Measurements from ENCODE around the gene FBXO11. TPM values are rescaled to one million over a fixed set of nuclear protein-coding genes. Genes with fewer than 3 reads are reported as not detected.

Gene FBXO11
- total RNA-seq, 4 donors from 2014 or later, result 37.3 to 53.8 (median 47.0) TPM

GRCh38 chr2:47777277-47777937, 128.9 kb downstream of the FBXO11 start:
- Histone ChIP-seq H3K36me3 (no peaks in the 10 kb centered on the region), H3K4me3 (no peak overlapping the region), H3K27me3 (no peaks in the 10 kb centered on the region), H3K9me3 (no peaks in the 10 kb centered on the region), H3K27ac (replicated peaks in 1 of 4) (no peak overlapping the region), H3K4me1 (peaks cover 0 to 6% (median 6%) of the 10 kb centered on the region in 4 donors)
- intact Hi-C loops (cut with DNase I), result no loop called here
- no peak for TF ChIP-seq POLR2AphosphoS5 (IDR thresholded peaks at IDR 0.05)
- no peak for TF ChIP-seq POLR2A (IDR thresholded peaks at IDR 0.05; ENCODE audit: low read depth)
- TF ChIP-seq CTCF (IDR thresholded peaks at IDR 0.05), result no peak
- no peak for TF ChIP-seq EP300 (IDR thresholded peaks at IDR 0.05)
- WGBS, result 90% methylated on average over 13 of the region's 13 CpGs
- no peak for DNase-seq (ENCODE audit: extremely low spot score)

GRCh38 chr2:47774567-47774966, 131.7 kb downstream of the FBXO11 start:
- Histone ChIP-seq H3K9me3 (peaks cover 0 to 6% (median 0%) of the 10 kb centered on the region in 4 donors), H3K4me3 (no peak overlapping the region), H3K36me3 (no peaks in the 10 kb centered on the region), H3K4me1 (no peaks in the 10 kb centered on the region), H3K27ac (replicated peaks in 1 of 4) (no peak overlapping the region), H3K27me3 (no peaks in the 10 kb centered on the region)
- TF ChIP-seq POLR2A (IDR thresholded peaks at IDR 0.05; ENCODE audit: low read depth) (no peak), CTCF (IDR thresholded peaks at IDR 0.05) (no peak), EP300 (IDR thresholded peaks at IDR 0.05) (no peak), POLR2AphosphoS5 (IDR thresholded peaks at IDR 0.05) (no peak)
- intact Hi-C loops (cut with DNase I), result no loop called here
- DNase-seq (ENCODE audit: extremely low spot score), result no peak

GRCh38 chr2:47772343-47772742, 134.0 kb downstream of the FBXO11 start:
- Histone ChIP-seq H3K4me3 (no peak overlapping the region), H3K9me3 (peaks cover 0 to 6% (median 0%) of the 10 kb centered on the region in 4 donors), H3K27me3 (peaks cover 0 to 7% (median 0%) of the 10 kb centered on the region in 4 donors), H3K36me3 (no peaks in the 10 kb centered on the region), H3K4me1 (peaks cover 0 to 7% (median 7%) of the 10 kb centered on the region in 4 donors), H3K27ac (replicated peaks in 1 of 4) (no peak overlapping the region)
- WGBS, result 93% methylated on average over 2 of the region's 2 CpGs
- intact Hi-C loops (cut with DNase I), result no loop called here
- TF ChIP-seq EP300 (IDR thresholded peaks at IDR 0.05) (no peak), POLR2A (IDR thresholded peaks at IDR 0.05; ENCODE audit: low read depth) (no peak), POLR2AphosphoS5 (IDR thresholded peaks at IDR 0.05) (no peak), CTCF (IDR thresholded peaks at IDR 0.05) (no peak)
- no peak for DNase-seq (ENCODE audit: extremely low spot score)

DNA sequence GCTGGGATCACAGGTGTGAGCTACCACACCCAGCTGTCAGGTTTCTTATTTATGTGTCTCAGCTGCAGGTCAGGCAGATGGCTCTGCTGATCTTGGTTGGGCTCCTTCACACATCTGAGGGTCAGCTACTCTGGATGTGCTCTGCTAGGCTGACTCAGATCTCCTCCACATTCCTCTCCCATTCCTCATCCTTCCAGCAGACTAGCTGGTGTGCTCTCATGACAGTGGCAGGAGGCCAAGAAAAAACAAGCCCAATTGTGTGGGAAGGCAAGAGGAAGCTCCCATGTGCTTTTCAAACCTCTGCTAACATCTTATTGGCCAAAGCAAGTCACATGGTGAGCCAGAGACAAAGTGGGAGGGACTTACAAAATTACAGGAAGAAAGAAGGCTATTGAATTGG, 135.1 kb downstream of the FBXO11 start:
- H3K36me3 ChIP-seq, result no peaks in the 10 kb centered on the region
- no peak overlapping the region for H3K27ac ChIP-seq (replicated peaks in 1 of 4)
- TF ChIP-seq POLR2A (IDR thresholded peaks at IDR 0.05; ENCODE audit: low read depth) (no peak), CTCF (IDR thresholded peaks at IDR 0.05) (no peak), POLR2AphosphoS5 (IDR thresholded peaks at IDR 0.05) (no peak), EP300 (IDR thresholded peaks at IDR 0.05) (no peak)
- H3K4me1 ChIP-seq, result peaks cover 0 to 7% (median 7%) of the 10 kb centered on the region in 4 donors
- peaks cover 0 to 7% (median 0%) of the 10 kb centered on the region in 4 donors for H3K27me3 ChIP-seq
- peaks cover 0 to 6% (median 0%) of the 10 kb centered on the region in 4 donors for H3K9me3 ChIP-seq
- no peak overlapping the region for H3K4me3 ChIP-seq
- DNase-seq (ENCODE audit: extremely low spot score), result no peak
- intact Hi-C loops (cut with DNase I), result no loop called here
